Activated CD8-positive, alpha-beta memory T cell treated with anti-CD3 and anti-CD28 coated beads, Interleukin-2, amount 50 U/mL, for 24 hours (primary cell): Measurements from ENCODE around the gene SSU72.

ENCODE experiments used
- DNase-seq: peaks from one replicate; pipeline ENCODE4 v3.0.0-alpha.2; 2020; ENCODE audit errors: extremely low read depth

Gene SSU72

GRCh38 chr1:1574721-1575537 lies at the start of gene SSU72:
TSS of gene SSU72 (minus strand) at chr1:1574863. CDS start at chr1:1574557, 306 bp downstream.
- peak; percentile 80 for DNase-seq

GRCh38 chr1:1623631-1624442 lies 49.2 kb upstream of the SSU72 start:
- no peak for DNase-seq

- no peak for DNase-seq
Observed at GRCh38 chr1:1623181-1623630, 48.5 kb upstream of the SSU72 start.

GRCh38 chr1:1622788-1623094 lies 48.1 kb upstream of the SSU72 start:
- no peak for DNase-seq

GRCh38 chr1:1622010-1622787 lies 47.5 kb upstream of the SSU72 start:
- DNase-seq = no peak

GRCh38 chr1:1621173-1622009 lies 46.7 kb upstream of the SSU72 start:
- no peak for DNase-seq

- no peak for DNase-seq
Observed at GRCh38 chr1:1620433-1621139, 45.9 kb upstream of the SSU72 start.

GRCh38 chr1:1619917-1620361 lies 45.3 kb upstream of the SSU72 start:
- no peak for DNase-seq

- no peak for DNase-seq
Observed at GRCh38 chr1:1618396-1619068, 43.9 kb upstream of the SSU72 start.

- DNase-seq = no peak
Observed at GRCh38 chr1:1617925-1618324, 43.3 kb upstream of the SSU72 start.

GRCh38 chr1:1617516-1617915 lies 42.9 kb upstream of the SSU72 start:
- DNase-seq = no peak

- no peak for DNase-seq
Observed at GRCh38 chr1:1616838-1617237, 42.2 kb upstream of the SSU72 start.

- DNase-seq = no peak
Observed at GRCh38 chr1:1616045-1616790, 41.6 kb upstream of the SSU72 start.

- peak; percentile 88 for DNase-seq
Observed at GRCh38 chr1:1615256-1616044, 40.8 kb upstream of the SSU72 start, which contains the start of gene MIB2. TSS of gene MIB2 (plus strand) at chr1:1615500. CDS start at chr1:1623453, 7,953 bp downstream.

- DNase-seq = no peak
Observed at GRCh38 chr1:1614954-1615255, 40.2 kb upstream of the SSU72 start.

GRCh38 chr1:1614204-1614953 lies 39.7 kb upstream of the SSU72 start:
- DNase-seq = no peak

- no peak for DNase-seq
Observed at GRCh38 chr1:1613509-1614082, 38.9 kb upstream of the SSU72 start.

- no peak for DNase-seq
Observed at GRCh38 chr1:1612104-1612400, 37.4 kb upstream of the SSU72 start.
